EH (cell line): ENCODE measurements around the gene NPTN.
A peak's percentile ranks its signal among the peaks of the same experiment; 100 is the strongest.
"Not testable (repeated sequence)": the region's sequence is repeated elsewhere in the genome, so short reads cannot be mapped to it uniquely, and the experiment has no call there.

ENCODE experiments used
- DNase-seq: peaks from one replicate; pipeline ENCODE4 v3.0.0-alpha.2; 2015; ENCODE audit warnings: low read depth

The NPTN gene

DNA sequence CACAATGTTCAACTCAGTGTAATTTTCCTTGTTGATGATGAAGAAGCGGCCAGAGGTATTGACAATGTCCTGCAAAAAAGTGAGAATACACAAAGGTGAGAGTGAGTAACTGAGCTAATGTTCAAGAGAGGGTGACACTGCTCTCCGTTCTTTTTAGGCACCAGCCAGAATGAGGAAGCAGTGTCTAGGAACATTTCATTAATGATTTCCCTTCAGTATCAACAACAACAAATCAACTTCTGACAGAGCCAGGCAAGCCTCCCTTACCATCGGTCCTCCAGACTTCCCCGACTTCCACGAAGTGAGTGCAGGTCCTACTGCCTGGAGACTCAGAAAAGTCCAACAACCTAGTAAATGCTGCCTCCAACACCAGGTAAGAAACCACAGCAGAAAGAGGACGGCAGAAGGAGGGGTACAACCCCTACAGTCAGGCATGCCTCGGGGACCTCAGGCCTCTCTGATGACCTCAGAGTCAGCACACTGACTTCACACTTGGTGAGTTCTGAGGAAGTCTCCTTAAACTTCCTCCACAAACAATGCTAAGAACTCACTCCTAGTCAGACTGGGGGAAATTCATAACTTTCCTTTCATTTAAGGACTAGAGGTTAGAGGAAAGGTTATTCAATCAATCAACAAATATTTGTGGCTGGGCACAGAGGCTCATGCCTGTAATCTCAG is 62.7 kb downstream of the NPTN start:
- DNase-seq: no peak

GRCh38 chr15:73569361-73569760 is 63.8 kb downstream of the NPTN start:
- no peak for DNase-seq

GRCh38 chr15:73568564-73569280 is 64.5 kb downstream of the NPTN start:
- DNase-seq: no peak

GRCh38 chr15:73567020-73567419 is 66.2 kb downstream of the NPTN start:
- DNase-seq: no peak

DNA sequence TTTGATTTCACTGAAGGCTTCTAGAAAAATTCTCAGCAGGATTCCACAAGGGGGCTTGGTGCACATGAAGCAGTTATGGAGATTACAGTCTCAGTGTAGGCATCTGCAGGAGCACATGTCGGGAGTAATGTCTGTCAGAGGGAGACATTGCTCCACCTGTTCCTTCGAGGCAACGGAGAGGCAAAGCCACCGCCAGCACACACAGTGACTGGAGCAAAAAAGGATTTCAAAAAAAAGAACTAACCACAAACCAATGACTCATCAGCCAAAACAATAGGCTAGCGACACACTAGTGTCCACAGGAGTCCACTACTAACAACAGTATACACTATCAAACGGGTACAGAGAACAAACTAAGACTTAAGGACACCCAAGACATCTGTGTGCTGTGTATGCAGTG is 68.9 kb downstream of the NPTN start:
- DNase-seq: peak; percentile 70

GRCh38 chr15:73560501-73561117 is 72.6 kb downstream of the NPTN start:
- peak; percentile 71 for DNase-seq

DNA sequence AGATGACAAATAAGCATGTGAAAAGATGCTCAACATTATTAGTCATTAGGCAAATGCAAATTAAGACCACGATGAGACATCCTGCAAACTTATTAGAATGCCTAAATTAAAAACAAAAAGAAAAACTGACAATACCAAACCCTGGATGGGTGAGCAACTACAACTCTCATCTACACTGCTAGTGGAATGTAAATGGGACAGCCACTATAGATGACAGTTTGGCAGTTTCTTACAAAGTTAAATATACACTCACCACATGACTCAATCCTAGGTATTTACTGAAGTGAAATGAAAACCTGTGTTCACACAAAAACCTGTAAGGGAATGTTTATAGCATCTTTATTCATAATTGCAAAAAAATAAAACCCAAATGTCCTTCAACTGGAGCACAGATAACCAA is 74.7 kb downstream of the NPTN start:
- DNase-seq: no peak

- DNase-seq: no peak
Observed at GRCh38 chr15:73555080-73555479, 78.1 kb downstream of the NPTN start.

DNA sequence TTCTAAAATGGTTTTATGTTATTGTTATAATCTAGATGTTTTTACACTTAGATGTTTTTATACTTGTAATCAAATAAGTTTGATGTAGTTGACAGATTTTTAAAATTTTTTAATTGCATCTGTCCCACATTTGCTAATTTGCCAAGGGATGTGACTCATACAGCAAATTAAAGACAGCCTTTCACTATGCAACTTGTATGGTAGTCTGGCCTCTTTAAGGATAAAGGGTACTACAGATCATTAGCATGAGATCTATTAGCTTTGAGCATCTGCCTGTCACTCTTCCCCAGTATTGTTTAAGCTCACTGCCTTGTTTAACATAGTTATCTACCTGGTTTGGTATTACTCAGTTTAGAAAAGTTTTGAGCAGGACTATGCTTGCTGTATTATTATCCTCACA is 83.0 kb downstream of the NPTN start:
- no peak for DNase-seq

DNA sequence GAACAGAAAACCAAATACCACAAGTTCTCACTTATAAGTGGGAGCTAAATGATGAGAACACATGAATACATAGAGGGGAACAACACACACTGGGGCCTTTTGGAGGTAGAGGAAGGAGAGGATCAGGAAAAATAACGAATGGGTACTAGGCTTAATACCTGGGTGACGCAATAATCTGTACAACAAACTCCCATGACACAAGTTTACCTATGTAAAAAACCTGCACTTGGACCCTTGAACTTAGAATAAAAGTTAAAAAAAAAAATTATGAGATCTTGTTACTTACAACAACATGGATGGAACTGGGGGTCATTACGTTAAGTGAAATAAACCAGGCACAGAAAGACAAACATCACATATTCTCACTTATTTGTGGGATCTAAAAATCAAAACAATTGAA is 84.3 kb downstream of the NPTN start:
- DNase-seq: not testable (repeated sequence)

GRCh38 chr15:73541479-73541878 is 91.7 kb downstream of the NPTN start:
- no peak for DNase-seq

DNA sequence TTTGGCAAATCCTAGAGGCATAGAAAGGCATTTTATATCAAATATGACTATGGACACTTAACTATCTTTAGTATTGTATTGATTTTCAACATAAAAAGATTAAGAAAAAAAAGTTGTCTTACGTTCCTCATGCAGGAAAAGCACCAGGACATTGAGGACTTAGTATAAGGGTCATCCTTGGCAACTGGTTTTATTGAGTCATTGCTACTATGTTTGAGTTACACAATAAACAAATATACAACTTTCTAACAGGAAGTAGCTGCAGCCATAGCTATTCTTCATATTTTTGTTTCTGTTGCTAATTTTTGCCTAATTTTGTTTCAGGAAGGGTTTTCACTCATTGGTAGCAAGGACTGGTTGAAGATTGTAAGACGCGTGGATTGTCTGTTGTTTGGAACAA is 93.0 kb downstream of the NPTN start:
- no peak for DNase-seq

- no peak for DNase-seq
Observed at GRCh38 chr15:73539212-73540128, 93.7 kb downstream of the NPTN start.

DNA sequence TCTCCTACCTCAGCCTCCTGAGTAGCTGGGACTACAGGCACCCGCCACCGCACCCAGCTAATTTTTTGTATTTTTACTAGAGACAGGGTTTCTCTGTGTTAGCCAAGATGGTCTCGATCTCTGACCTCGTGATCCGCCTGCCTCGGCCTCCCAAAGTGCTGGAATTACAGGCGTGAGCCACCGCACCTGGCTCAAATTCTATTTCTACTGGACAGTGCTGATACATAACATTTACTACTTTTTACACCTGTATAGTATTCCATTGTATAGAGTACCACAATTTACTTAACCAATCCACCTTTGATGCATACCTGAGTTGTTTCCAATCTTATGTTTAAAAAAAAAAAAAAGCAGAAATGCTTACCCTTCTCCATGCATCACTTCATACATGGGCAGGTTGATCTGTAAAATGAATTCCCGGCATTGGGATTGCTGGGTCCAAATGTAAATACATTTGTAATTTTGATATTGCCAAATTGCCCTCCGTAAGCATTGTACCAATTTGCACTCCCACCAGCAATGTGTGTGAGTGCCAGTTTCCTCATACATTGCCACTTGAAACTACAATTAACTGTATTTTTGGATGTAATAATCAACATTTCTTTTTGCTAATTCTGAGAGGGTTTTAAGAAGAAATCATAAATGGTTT is 94.5 kb downstream of the NPTN start:
- no peak for DNase-seq

DNA sequence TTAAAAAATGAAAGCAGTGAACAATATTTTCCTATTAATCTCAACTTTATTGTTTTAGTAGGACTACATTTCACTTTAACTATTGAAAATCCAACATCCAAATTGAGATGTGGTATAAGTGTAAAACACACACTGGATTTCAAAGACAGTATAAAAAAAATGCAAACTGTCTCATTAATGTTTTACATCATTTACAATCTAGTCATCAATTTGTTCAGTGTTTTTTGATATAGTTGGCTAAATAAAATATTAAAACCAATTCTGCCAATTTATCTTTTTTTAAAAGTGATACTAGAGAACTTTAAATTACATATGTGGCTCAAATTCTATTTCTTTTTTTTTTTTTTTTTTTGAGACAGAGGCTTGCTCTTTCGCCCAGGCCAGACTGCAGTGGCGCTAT is 95.1 kb downstream of the NPTN start:
- no peak for DNase-seq

- no peak for DNase-seq
Observed at GRCh38 chr15:73530649-73531048, 102.5 kb downstream of the NPTN start.

GRCh38 chr15:73527598-73527997 is 105.6 kb downstream of the NPTN start:
- no peak for DNase-seq

DNA sequence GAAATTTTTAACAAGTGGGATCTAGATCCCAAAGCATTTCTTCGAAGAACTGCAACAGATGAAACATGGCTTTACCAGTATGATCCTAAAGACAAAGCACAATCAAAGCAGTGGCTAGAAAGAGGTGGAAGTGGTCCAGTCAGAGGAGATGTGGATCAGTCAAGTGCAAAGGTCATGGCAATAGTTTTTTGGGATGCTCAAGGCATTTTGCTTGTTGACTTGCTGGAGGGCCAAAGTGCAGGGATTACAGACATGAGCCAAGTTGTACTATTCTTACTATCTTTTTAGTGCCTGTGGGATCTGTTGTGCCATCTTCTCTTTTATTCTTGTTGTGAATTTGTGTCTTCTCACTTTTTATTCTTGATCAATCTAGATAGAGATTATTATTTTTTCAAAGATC is 108.3 kb downstream of the NPTN start:
- no peak for DNase-seq

DNA sequence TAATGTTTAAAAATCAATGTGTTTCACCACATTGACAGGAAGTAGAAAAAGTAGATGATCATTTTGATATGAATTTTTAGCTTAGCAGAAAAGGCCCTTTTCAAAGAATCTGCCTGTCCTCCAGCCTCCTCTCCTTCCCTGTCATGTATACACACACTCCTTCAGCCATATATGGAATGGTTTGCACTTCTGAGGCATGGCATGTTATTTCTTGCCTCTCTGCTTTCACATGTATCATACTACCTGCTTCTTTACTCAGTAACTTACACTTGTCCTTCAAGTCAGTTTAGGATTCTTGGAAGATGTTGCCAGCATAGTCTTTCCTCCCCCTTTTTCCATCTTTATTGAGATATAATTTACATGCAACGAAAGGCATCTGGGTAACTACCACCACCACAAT is 111.2 kb downstream of the NPTN start:
- DNase-seq: no peak

- peak; percentile 3 for DNase-seq
Observed at GRCh38 chr15:73518876-73519733, 114.1 kb downstream of the NPTN start.
